ENCODE measurements around the gene CCM2. TPM values are rescaled to one million over a fixed set of nuclear protein-coding genes. Genes with fewer than 3 reads are reported as not detected.

CCM2 gene
- total and polyA plus RNA-seq, 8 donors: 23.0 to 50.1 (median 29.9) TPM

- peaks cover 0 to 67% of the 10 kb centered on the region in 2 donors for H3K36me3 ChIP-seq
- peak in 1 of 4 donors; percentile 18 for DNase-seq
- no peak for ATAC-seq
These were observed 76.1 kb downstream of the CCM2 start for GRCh38 chr7:45075871-45076796.

GRCh38 chr7:45076946-45077345, 76.9 kb downstream of the CCM2 start:
- no peak for TF ChIP-seq CTCF (IDR thresholded peaks at IDR 0.05)
- no peak overlapping the region for H3K4me3 ChIP-seq
- H3K9me3 ChIP-seq: no peaks in the 10 kb centered on the region
- DNase-seq (peak in 1 of 4 donors; percentile 30), ATAC-seq (no peak)
- no peak overlapping the region for H3K27ac ChIP-seq
- peaks cover 0 to 60% of the 10 kb centered on the region in 2 donors for H3K36me3 ChIP-seq
- intact Hi-C loops (cut with DNase I): no loop called here
- H3K27me3 ChIP-seq: no peaks in the 10 kb centered on the region
- H3K4me1 ChIP-seq: peaks cover 0 to 5% of the 10 kb centered on the region in 2 donors

More at GRCh38 chr7:45075871-45076796, 76.1 kb downstream of the CCM2 start:
- Histone ChIP-seq H3K27ac (no peak overlapping the region), H3K9me3 (no peaks in the 10 kb centered on the region), H3K4me3 (no peak overlapping the region), H3K4me1 (peaks cover 0 to 13% of the 10 kb centered on the region in 2 donors), H3K27me3 (no peaks in the 10 kb centered on the region)
- no peak for TF ChIP-seq CTCF (IDR thresholded peaks at IDR 0.05)
- intact Hi-C loops (cut with DNase I): no loop called here

- H3K4me1 ChIP-seq: no peaks in the 10 kb centered on the region
- no peak overlapping the region for H3K27ac ChIP-seq
- no peaks in the 10 kb centered on the region for H3K27me3 ChIP-seq
- peaks cover 0 to 54% of the 10 kb centered on the region in 2 donors for H3K36me3 ChIP-seq
- ATAC-seq (no peak), DNase-seq (no peak)
- H3K9me3 ChIP-seq: no peaks in the 10 kb centered on the region
- no peak overlapping the region for H3K4me3 ChIP-seq
- no peak for TF ChIP-seq CTCF (IDR thresholded peaks at IDR 0.05)
- intact Hi-C loops (cut with DNase I): no loop called here
These were observed 77.6 kb downstream of the CCM2 start for GRCh38 chr7:45077579-45077978.

- Histone ChIP-seq H3K27me3 (no peaks in the 10 kb centered on the region), H3K4me1 (no peaks in the 10 kb centered on the region), H3K9me3 (no peaks in the 10 kb centered on the region), H3K27ac (no peak overlapping the region), H3K36me3 (peaks cover 0 to 47% of the 10 kb centered on the region in 2 donors), H3K4me3 (no peak overlapping the region)
- TF ChIP-seq CTCF (IDR thresholded peaks at IDR 0.05): no peak
- intact Hi-C loops (cut with DNase I): no loop called here
- ATAC-seq (no peak), DNase-seq (peak in 1 of 4 donors; percentile 23)
These were observed 78.2 kb downstream of the CCM2 start for GRCh38 chr7:45078125-45078681.

GRCh38 chr7:45080265-45080957, 80.4 kb downstream of the CCM2 start:
- ATAC-seq (no peak), DNase-seq (no peak)
- Histone ChIP-seq H3K27me3 (no peaks in the 10 kb centered on the region), H3K9me3 (no peaks in the 10 kb centered on the region), H3K36me3 (peaks cover 0 to 25% of the 10 kb centered on the region in 2 donors), H3K4me3 (no peak overlapping the region), H3K27ac (no peak overlapping the region), H3K4me1 (no peaks in the 10 kb centered on the region)
- no peak for TF ChIP-seq CTCF (IDR thresholded peaks at IDR 0.05)
- intact Hi-C loops (cut with DNase I): no loop called here
